Fibroblast of skin of right quadriceps (primary cell): ENCODE results near the gene STK24.
A peak's percentile ranks its signal among the peaks of the same experiment; 100 is the strongest.

Source experiments
- DNase-seq: peaks from one replicate; pipeline ENCODE4 v3.0.0-alpha.2; 2013

Gene STK24

DNA sequence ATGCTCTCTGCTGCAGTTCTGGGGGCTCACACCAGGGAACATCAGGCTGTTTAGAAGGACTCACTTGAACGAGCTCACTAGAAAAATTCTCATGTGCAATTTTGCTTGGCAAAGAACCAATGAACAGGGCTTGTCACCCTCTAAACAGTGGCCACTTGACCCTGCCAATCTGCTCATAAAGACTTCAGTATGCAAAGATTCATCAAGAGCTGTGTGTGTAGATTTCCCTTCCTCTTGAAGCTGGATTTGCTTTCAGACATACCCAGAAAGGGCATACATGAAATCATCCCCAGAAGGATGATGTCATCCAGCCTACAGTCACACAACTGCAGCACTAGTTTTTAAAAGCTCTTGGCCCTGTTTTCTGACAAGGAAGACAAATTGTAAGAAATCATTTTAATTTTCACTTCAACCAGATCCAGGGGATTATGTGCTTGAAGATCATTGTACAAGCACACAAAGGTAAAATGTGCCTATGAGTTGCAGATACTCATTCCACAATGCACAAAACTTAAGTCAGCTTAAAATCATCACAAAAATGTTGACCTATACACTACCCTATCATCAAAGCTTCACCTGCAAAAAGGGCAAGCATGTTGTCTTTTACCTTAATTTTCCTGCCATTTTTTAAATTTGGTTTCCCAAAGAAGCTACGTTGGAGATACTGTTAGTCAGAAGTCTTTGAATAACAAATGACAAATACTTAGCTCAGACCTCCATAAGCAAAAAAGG is 5.2 kb upstream of the STK24 start:
- peak; percentile 68 for DNase-seq

DNA sequence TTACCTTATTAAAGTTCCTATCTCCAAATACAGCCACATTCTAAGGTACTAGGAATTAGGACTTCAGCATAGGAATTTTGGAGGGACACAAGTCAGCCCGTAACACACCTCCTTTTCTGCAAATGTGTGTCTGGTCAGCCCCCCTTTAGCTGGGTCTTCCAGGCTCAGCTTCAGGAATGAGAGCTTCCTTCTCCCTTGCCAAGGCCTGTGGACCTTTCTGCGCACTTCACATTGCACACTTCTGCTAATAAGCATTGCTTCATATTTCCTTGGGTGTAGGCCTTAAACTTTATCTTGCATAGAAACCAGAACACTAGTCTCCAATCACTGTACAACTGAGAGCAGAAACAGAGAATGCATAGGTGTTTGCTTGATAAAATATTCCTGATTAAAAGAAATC is 4.5 kb upstream of the STK24 start:
- DNase-seq = no peak

DNA sequence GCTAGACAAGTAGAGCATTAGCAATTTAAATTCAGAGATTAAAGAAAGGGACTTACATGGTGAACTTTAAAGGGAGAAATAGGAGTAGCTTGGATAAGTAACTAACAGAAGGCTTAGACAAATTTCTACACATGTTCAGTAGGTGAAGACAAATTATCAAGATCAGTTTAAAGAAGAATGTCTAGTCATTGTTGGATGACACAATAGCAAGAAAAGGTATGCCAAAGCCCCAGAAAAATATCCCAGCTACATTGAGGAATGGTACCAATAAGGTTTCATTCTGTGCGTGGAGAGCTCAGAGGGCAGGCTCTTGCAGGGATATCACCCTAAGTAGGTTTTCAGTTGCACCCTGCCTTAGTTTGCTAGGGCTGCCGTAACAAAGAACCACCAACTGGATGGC is 3.5 kb upstream of the STK24 start:
- no peak for DNase-seq

DNA sequence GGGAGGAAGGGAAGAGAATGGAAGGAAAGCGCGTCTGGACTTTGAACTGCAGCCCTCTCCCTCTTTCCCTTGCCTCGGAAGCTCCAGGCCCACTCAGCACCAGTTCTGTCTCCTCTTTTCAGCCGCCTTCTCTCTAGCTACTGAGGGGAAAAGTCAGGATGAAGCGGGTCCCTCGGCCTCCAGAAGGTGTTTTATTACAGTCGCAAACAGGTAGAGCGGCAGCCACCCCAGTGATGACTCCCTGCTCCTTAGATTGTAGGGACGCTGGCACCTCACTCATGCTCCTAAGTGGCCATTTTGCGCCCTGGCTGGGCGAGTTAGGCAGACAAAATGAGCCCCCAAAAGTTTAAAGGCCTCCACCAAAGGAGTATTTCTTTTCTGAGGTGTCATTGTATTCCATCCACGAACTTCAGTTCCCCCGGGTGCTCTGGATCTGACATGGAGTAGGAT is 954 bp upstream of the STK24 start:
- DNase-seq = no peak

DNA sequence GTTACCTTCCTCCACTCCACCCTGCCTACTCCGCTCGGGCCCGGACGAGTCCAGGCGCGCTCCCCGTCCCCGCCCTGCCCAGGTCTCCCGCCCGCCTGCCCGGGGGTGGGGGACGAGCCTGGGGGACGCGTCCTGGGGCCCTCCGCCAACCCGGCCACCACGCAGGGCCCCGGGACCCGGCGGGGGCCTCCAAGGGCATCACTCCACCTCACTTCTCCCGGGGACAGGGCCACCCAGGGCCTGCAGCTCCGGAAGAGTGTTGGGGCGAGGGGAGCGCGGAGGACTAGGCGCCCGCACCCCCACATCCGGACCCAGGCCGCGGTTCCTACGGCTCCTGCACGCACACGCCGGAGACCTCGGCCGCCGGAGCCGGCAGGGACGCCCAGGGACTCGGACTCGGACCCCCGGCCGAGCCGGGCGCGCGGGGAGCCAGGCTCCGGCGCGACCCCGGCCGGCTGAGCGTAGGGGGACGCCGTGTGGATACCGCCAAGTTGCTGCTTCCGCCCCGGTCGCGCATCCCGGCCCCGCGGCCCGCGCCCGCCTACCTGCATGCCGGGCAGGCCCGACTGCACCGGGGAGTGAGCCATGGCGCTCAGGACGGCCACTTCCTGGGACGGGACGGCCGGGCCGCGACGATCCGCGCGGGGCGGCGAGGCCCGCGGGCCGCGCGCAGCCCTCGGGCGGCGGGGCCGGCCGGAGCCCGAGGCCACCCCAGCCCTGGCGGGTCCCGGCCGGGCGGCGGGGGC is 534 bp downstream of the STK24 start:
- DNase-seq = no peak

DNA sequence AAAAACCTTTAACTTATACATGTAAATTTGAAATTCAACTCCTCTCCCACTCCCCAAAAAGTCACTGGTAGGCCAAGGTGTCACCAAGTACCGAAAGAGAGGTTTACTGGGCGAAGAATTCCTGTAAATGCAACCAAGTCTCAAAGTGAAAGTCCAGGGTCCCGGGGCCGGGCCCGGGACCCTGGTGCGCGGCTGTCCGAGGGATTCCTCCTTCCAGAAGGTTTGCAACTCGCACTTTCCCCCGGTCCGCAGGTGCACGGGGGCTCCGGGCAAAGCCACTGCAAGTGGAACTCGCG is 1.1 kb downstream of the STK24 start:
- DNase-seq = no peak

DNA sequence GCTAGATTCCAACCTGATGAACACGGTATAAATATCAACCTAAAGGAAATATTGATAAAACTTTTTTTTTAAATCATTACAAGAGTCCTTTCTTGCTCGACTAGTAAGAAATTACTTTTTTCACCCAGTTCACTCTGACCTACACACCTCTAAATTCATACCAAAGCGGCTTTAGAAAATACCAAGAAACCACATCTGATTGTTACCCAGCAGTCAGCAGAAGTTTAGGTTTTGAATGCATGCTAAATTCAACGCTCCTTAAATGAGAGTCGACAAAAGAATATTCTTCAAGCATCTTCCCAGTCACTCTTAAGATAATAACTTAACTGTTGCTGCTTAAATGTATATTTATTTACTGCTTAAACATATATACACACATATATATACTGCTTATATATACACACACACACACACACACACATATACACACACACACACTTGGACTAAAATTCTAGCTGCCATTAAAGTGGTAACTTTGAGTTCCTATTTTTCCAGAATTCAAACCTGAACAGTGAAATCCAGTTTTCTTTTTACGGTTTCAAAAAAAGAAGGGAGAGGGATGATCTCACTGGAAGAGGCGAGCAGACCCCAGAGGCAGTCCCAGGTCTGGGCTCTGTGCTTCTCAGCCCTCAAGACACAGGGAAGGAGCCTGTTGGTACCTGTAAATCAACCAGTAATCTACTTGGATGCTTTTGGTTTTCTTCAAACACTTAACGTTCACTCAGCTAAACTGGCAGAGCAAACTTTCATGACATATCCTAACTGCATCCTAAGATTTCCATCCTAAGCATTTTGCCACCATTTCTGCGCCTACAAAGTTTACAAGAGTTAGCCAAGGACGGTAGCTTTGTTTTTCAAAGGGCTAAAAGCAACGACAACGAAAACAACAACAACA is 1.7 kb downstream of the STK24 start:
- no peak for DNase-seq

DNA sequence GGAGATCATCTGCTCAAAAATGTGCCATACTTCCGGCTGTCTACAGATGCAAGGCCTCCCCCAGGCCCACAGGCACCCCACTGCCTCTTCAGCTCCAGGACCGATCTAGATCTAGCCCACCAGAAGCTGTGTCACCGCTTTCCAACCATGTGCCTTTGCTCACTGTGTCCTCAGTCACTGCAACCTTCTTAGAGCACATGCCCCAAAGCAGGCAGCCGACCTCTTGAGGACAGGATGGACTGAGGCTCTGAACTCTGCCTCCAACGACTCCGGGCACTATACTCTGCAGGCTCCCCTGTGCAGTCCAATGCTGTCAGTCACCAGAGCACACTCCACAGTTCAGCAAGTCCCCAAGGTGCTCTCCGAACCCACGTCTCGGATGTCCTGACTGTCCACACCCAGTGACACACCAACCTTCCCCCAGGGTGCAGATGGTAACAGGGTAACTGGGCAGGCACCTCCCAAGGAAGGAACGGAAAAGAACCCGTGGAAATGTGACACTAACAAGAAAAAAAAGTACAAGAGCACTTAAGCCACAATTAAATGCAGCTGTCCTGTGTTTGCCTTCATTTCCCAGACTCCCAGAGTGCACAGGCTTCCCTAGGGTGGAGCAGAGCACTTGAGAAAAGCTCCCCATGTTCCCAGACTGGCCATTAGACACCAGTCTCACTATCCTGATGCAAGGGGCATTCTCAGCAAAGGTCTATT is 4.8 kb downstream of the STK24 start:
- peak; percentile 73 for DNase-seq

DNA sequence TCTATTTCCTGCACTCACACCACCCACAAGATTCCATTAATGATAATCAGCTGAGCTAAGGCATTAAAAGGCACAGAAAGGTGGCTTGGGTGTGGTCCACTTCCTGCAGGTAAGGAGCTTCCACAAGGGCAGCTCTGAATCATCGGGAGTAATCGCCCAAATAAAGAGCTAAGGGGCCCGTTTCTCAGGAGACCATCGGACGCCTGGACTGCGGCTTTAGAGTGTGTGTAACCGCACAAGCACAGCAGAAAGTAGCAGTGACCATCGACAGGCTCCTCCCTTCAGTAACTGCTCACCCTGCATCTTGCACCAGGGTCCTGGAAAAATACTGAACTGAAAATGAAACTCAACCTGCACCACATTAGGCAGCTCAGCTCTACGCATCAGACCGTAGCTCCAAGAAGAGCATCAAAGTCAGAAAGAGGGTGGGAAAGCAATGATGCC is 6.0 kb downstream of the STK24 start:
- DNase-seq = no peak

DNA sequence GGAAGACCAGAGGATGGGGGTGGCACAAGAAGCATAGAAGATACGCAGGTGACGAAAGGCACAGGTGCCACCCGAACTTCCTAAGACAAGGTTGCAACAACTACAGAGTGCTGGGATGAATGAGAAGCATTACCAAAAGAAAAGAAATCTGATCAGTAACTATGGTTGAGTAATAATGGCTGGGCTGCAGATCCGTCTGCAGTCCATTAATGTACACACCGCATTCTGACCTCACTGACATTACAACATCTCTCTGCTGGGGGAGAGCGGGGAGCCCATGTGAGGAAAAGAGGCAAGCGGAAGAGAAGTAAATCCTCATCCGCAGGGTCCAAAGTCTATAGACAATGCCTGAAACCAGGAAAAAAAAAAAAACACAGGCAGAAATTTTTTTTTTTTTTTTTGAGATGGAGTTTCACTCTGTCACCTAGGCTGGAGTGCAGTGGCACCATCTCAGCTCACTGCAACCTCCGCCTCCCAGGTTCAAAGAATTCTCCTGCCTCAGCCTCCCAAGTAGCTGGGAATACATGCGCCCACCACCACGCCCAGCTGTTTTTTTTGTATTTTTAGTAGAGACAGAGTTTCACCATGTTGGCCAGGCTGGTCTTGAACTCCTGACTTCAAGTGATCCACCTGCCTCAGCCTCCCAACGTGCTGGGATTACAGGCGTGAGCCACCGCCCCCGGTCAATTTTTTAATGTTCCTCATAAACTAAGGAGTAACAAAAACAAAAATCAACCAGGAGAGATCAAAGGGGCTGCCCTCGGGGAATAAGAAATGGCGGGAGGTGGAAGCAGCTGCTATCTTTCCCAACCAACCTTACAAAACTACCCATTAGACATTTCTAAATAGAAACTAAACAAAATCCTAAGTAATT is 7.2 kb downstream of the STK24 start:
- DNase-seq = peak; percentile 60

DNA sequence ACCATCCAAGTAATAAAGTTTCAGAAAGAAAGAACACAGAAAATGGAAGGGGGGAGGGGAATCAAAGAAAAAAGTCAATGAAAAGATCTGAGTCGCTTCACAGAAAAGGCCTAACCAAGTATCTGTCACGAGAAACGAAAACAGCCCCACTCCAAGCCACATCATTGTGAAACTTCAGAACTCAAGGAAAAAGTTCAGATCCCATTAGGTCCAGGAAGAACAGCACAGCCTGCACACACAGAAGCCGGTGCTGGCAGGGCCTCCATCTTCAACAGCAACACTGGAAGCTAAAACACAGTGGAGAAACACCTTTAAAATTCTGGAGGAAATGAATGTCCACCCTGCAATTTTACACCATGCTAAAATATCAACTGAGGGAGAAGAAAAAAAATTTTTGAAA is 8.0 kb downstream of the STK24 start:
- DNase-seq = no peak

DNA sequence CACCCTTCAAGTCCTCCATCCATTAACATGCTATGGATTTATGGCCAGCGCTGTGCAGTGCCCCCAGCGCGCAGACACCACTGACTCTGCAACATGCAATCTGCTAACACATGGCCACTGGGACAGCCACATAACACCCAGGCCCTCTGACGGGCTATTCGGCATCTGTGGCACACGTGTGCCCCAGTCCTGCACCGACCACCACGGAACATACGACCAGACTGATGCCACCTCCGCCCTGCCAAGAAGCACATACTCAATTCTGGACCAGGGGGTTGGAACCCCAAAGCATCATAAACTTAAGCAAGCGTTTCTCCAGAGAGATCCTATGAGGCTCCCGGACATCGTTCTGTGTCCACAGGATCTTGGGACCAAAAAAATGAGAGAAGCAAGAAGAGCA is 9.8 kb downstream of the STK24 start:
- DNase-seq = no peak

DNA sequence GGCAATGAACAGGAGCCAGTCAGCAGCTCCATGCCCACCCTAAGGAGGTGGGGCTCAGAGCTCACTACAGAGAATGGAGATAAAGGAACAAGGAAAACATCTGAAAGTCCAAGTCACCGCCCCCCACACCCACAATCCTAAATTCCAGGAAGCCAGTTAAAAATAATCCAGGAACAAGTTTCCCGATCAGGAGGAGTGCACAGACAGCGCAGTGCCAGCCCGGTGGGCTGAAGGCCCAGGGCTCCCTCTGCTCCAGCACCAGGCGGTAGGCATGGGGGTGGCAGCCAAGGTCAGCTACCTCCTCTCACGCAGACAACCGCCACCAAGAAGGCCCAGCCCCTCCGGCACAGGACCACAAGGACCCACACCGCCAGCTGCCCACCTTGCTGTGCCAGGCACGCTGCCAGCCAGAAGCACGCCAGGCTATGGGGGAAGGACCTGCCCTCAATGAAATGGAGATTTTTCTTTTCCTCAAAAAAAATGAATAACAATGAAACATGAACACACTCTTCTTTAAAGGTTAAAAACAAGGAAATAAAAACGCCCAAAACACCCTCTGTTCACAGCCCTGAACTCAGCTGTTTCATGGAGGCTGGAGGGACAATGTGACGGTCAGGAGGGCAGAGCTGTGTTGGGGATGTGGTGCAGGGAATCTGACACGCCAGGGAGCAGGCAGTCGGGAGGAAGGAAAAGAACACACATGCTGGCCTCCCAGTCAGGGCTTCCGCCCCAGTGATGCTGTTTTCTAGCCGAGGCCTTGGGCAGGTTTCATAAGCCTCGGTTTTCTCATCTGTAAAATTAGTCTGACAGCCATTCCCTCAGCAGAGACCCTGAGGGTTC is 11.0 kb downstream of the STK24 start:
- no peak for DNase-seq

DNA sequence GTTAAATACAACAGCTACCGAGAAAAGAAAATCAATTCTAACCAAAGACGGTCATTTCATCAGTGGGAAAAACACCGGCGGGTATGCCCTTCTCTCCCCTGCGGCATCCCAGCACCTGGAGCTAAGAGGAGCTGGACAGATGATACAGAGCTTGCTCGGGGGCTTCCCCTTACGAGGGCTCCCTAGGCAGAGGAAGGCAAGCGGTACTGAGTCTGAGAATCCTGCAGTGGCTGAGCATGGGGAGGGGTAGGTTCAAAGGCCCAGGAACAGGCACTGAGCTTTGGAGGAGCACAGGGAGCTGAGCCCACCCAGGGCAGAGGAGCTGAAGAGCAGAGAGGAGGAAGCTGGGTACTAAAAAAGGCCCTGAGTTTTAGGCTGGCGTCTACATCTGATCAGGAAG is 12.7 kb downstream of the STK24 start:
- no peak for DNase-seq

DNA sequence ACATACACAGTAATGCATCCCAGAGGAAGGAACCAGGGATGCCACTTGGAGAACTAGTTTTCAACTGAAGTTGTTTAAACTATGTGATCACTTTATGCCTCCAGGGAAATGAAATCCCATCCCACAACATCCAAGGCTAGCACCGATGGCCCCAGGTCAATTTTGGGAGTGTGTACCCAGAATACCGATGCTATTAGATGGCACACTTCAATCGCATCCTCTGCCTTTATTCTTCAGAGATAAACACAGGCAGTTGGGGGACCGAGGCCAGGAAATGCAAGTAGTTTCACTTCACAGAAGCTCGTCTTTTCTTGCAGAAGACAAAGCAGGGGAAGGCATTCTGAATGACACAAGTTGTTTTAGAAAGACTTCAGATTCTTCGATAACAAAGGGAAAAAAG is 13.8 kb downstream of the STK24 start:
- DNase-seq = no peak

DNA sequence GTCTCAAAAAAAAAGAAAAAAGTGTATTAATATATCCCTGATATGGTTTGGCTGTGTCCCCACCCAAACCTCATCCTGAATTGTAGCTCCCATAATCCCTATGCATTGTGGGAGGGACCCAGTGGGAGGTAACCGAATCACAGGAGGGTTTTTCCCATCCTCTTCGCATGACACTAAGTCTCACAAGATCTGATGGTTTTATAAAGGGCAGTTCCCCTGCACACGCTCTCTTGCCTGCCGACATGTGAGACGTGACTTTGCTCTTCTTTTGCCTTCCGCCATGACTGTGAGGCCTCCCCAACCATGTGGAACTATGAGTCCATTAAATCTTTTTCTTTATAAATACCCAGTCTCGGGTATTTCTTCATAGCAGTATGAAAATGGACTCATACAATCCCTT is 17.7 kb downstream of the STK24 start:
- no peak for DNase-seq

DNA sequence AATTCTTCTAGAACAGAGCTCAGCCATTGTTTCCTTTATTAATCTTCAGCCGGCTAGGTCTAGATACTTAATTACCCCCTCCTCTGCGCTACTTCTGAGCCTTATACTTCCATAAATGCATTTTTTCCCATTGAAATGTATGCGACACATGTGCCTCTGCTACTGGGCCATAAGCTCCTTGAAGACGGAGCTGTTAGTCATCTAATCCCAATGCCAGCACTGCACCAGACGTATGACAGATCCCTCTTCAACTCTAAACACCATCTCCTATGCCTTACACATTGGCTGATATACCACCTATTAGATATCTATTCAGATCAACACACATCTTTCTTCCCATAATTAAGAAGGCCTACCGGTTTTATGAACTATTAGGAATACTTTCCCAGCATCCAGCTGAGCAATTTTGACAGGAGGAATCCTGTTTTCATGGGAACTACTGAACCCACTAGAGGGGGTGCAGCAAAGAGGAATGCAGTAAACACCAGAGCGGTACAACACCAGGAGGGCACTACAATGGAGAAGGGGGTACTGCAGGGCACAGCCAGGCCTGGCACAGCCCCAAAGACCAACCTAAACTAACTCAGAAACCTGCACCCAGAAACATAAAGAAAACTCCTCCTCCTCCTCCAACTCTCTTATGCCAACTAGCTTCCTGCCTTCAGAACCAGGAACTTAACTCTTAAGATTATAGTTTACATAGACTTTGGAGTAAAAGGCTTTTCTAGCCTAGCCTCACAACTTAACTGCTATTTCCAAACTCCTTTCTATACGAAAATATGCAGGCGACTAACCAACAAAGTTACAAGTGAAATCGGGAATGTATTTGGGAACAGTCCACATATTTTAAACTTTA is 18.7 kb downstream of the STK24 start:
- peak; percentile 52 for DNase-seq

DNA sequence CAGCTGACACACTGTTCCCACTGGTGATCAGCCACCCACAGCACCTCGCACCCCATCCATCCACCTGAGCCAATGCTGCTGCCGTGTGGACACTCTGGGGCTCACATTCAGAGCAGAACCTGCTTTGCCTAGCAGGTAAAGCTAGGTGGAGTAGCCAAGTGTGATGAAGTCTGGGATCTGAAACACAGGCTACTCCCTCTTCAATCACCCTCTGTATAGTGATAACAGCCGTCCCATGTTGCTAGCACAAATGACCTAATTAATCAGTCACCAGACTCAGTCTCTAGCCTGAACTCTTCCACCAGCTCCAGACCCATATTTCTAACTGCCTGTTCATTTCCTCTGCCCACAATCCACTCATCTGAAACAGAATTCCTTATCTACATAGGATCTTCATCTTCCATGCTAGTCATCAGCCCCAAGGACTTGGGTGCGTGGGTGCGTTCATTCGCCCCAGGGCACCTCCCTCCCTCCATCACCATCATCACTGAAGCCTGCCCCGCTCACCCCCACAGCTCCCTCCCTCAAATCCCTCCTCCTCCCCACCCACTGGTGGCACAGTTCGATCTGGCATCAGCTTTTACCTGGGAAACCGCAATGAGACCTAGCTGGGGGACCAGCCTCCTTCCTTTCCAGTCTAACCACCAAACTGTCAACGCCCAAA is 19.8 kb downstream of the STK24 start:
- DNase-seq = no peak

DNA sequence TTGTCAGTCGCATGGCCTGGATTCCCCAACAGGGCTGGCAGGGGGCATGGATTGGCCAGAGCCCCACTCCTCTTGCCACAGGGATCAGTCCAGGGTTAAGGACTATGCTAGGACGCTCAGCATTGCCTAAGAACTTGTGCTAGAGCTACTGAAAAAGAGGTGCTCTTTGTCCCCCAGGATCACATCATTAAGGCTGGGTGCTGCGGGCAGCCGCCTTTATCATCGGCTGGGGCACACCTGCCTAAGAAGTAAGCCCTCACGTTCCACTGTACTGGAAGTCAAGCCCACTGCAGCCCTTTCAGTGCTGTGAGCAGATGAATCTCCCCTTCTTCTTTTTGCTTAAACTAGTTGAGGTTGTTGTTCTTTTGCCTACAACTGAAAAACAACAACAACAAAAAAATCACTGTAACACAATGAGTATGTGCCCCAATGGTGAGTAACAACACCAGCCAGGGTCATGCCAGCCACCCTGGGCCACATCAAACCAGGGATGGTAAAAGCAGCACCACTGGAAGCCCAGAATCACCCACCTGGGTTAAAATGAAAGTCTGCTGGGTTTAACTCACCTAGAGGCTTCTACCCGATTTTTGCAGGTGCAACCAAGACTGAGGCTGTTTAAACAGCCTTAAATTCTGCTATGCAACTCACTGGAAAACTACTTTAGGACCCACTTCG is 20.6 kb downstream of the STK24 start:
- no peak for DNase-seq
